HG03135 (cell line): Measurements from ENCODE around the gene RHBDD3.

Experiments used
- ATAC-seq: cut with Tn5 transposase; IDR thresholded peaks from one replicate; pipeline ENCODE4 v1.9.1; 2021; ENCODE audit warnings: mild to moderate bottlenecking, moderate library complexity; ENCODE audit not compliant: unreplicated experiment

Gene RHBDD3

GRCh38 chr22:29306835-29307595, 39.2 kb upstream of the RHBDD3 start:
- ATAC-seq = no peak

- no peak for ATAC-seq
These were observed 38.5 kb upstream of the RHBDD3 start, which contains the start of gene GAS2L1 for GRCh38 chr22:29306175-29306834. TSS of gene GAS2L1 (plus strand) at chr22:29306650. CDS start at chr22:29308106, 1,456 bp downstream.

GRCh38 chr22:29305836-29306174, 38.0 kb upstream of the RHBDD3 start:
- no peak for ATAC-seq

GRCh38 chr22:29302681-29303465, 35.1 kb upstream of the RHBDD3 start:
- ATAC-seq = no peak

GRCh38 chr22:29302402-29302680, 34.6 kb upstream of the RHBDD3 start:
- no peak for ATAC-seq

GRCh38 chr22:29301716-29302401, 34.1 kb upstream of the RHBDD3 start:
- ATAC-seq = no peak

GRCh38 chr22:29300807-29301601, 33.2 kb upstream of the RHBDD3 start:
- ATAC-seq = no peak

GRCh38 chr22:29300467-29300806, 32.7 kb upstream of the RHBDD3 start:
- no peak for ATAC-seq

- no peak for ATAC-seq
These were observed 31.5 kb upstream of the RHBDD3 start for GRCh38 chr22:29299136-29299900.

- no peak for ATAC-seq
These were observed 30.9 kb upstream of the RHBDD3 start for GRCh38 chr22:29298641-29299040.

- ATAC-seq = no peak
These were observed 24.6 kb upstream of the RHBDD3 start for GRCh38 chr22:29292379-29292778.

GRCh38 chr22:29291215-29291614, 23.4 kb upstream of the RHBDD3 start:
- no peak for ATAC-seq

GRCh38 chr22:29290061-29290460, 22.3 kb upstream of the RHBDD3 start:
- ATAC-seq = no peak

- no peak for ATAC-seq
These were observed 21.1 kb upstream of the RHBDD3 start for GRCh38 chr22:29288837-29289236.

GRCh38 chr22:29284196-29284595, 16.4 kb upstream of the RHBDD3 start:
- no peak for ATAC-seq

GRCh38 chr22:29277927-29278326, 10.1 kb upstream of the RHBDD3 start:
- no peak for ATAC-seq

- no peak for ATAC-seq
These were observed 8.2 kb upstream of the RHBDD3 start for GRCh38 chr22:29275819-29276565.

GRCh38 chr22:29275167-29275566, 7.4 kb upstream of the RHBDD3 start:
- no peak for ATAC-seq

- ATAC-seq = no peak
These were observed 4.8 kb upstream of the RHBDD3 start for GRCh38 chr22:29272624-29273023.
